PC-3 (cell line): Measurements from ENCODE around the gene DSN1. TPM values are rescaled to one million over a fixed set of nuclear protein-coding genes. Genes with fewer than 3 reads are reported as not detected.

Experiments used
- ATAC-seq: fragments of 200-7000 bp; cut with Tn5 transposase; 2 replicates; pipeline ENCODE4 v1.9.1; 2020; ENCODE audit warnings: mild to moderate bottlenecking, moderate library complexity
- BruUV-seq: library from RNA; stranded (reverse); fragments of 400-500 nt; replicated peaks from 2 replicates; lab custom pipeline; 2021; lab: Mats Ljungman, UMichigan
- CTCF ChIA-PET: fragments of 300-600 bp; sonication (Branson Sonifier 250); formaldehyde crosslinking; loops from one replicate; lab custom pipeline; 2022; ENCODE audit warnings: antibody characterized with exemption; lab: Charles Lee
- POLR2A ChIA-PET: fragments of 300-600 bp; sonication (Branson Sonifier 250); formaldehyde crosslinking; loops from one replicate; lab custom pipeline; 2022; ENCODE audit warnings: antibody characterized with exemption; ENCODE audit not compliant: unreplicated experiment; lab: Charles Lee
- DNase-seq: peaks from one replicate; pipeline ENCODE4 v3.0.0-alpha.2; 2015
- H2AFZ ChIP-seq: fragments of 300-600 bp; sonication (generic); 2 replicates; pipeline ENCODE4 v1.6.0; 2016; ENCODE audit warnings: antibody characterized with exemption, low read length
- H3F3A ChIP-seq: fragments of 300-600 bp; sonication (generic); one replicate; pipeline ENCODE4 v1.6.0; 2017; ENCODE audit warnings: antibody characterized with exemption, low read length, control low read depth, mild to moderate bottlenecking; ENCODE audit not compliant: unreplicated experiment
- H3K27ac ChIP-seq: fragments of 300-600 bp; sonication (generic); 2 replicates; pipeline ENCODE4 v1.5.1; 2016; ENCODE audit warnings: mild to moderate bottlenecking, low read length
- H3K27me3 ChIP-seq: fragments of 300-600 bp; sonication (generic); 2 replicates; pipeline ENCODE4 v1.6.1; 2016; ENCODE audit warnings: low read length, mixed read lengths
- H3K36me3 ChIP-seq: fragments of 300-600 bp; sonication (generic); 2 replicates; pipeline ENCODE4 v1.6.1; 2016; ENCODE audit warnings: low read depth, mixed run types, low read length, mixed read lengths
- H3K4me1 ChIP-seq: fragments of 300-600 bp; sonication (generic); 2 replicates; pipeline ENCODE4 v1.5.1; 2016; ENCODE audit warnings: low read length; ENCODE audit not compliant: insufficient read depth
- H3K4me2 ChIP-seq: fragments of 300-600 bp; sonication (generic); 2 replicates; pipeline ENCODE4 v1.6.0; 2016; ENCODE audit warnings: low read length
- H3K4me3 ChIP-seq: fragments of 300-600 bp; sonication (generic); 2 replicates; pipeline ENCODE4 v1.5.1; 2016; ENCODE audit warnings: mild to moderate bottlenecking, low read length, mixed read lengths
- H3K79me2 ChIP-seq: fragments of 300-600 bp; sonication (generic); 2 replicates; pipeline ENCODE4 v1.6.1; 2017; ENCODE audit warnings: low read length, mixed read lengths
- H3K9ac ChIP-seq: fragments of 300-600 bp; sonication (generic); 2 replicates; pipeline ENCODE4 v1.6.0; 2016; ENCODE audit warnings: mild to moderate bottlenecking, low read length
- H3K9me2 ChIP-seq: fragments of 300-600 bp; sonication (generic); replicated peaks from 2 replicates; pipeline ENCODE4 v1.6.1; 2016; ENCODE audit warnings: mixed run types, low read length, mixed read lengths
- H3K9me3 ChIP-seq: fragments of 300-600 bp; sonication (generic); 2 replicates; pipeline ENCODE4 v1.6.1; 2016; ENCODE audit warnings: low read length, mixed read lengths
- H4K20me1 ChIP-seq: fragments of 300-600 bp; sonication (generic); 2 replicates; pipeline ENCODE4 v1.6.1; 2016; ENCODE audit warnings: low read length, mixed read lengths
- EZH2 ChIP-seq: fragments of 300-600 bp; sonication (generic); IDR thresholded peaks from one replicate; pipeline ENCODE4 v1.6.1; 2017; ENCODE audit warnings: antibody characterized with exemption, mild to moderate bottlenecking, low read length; ENCODE audit not compliant: unreplicated experiment
- EZH2phosphoT487 ChIP-seq: fragments of 300-600 bp; sonication (generic); IDR thresholded peaks from 2 replicates; pipeline ENCODE4 v1.6.1; 2018; ENCODE audit warnings: mild to moderate bottlenecking, antibody characterized with exemption, low read length, borderline replicate concordance
- intact Hi-C: fragments of 100-400 bp; cut with micrococcal nuclease; formaldehyde crosslinking; loops from 2 replicates; pipeline ENCODE4 v1.9.0; 2023
- total RNA-seq: library from RNA; depleted of rRNA; stranded (reverse); fragments of >200 nt; gene quantifications from 2 replicates; pipeline ENCODE4 v1.2.3, GENCODE V29; 2014
- TF ChIP-seq, protein P1 (sequence below): fragments of 300-600 bp; sonication (generic); conservative IDR thresholded peaks from 2 replicates; pipeline ENCODE4 v1.5.1; 2017; ENCODE audit warnings: antibody characterized with exemption, low read depth, mild to moderate bottlenecking, low read length

Gene DSN1
- total RNA-seq, 1 experiment from 2014 or later: 39.8 TPM

DNA sequence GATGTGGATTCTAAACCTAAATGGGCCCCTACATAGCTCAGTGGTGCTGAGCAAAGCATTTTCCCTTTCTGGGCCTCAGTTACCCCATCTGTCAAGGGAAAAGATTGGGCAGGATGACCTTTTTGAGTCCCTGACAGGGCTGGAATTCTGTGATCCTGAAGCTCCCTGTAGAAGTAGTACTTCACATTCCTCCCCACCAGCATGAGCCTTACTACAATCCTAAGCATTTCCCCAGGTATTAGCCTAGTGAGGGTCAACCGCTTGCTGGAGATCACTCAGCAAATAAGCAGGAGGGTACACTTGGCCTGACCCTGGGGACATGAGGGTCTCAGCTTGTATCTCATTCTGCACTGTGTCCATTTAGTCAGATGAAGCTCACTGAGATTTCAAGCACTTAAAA, 41.1 kb downstream of the DSN1 start:
- H3K4me3 ChIP-seq: no peak overlapping the region
- no peaks in the 10 kb centered on the region for H3K27me3 ChIP-seq
- H3K9me2 ChIP-seq: no peaks in the 10 kb centered on the region
- no peaks in the 10 kb centered on the region for H4K20me1 ChIP-seq
- ChIA-PET CTCF (no interaction called here), POLR2A (interaction anchor here (0.5 kb wide), 1 partner anchor 390 kb away, joined by 3 read pairs; no protein-coding TSS in a partner anchor)
- no peak overlapping the region for H2AFZ ChIP-seq
- no peak for ATAC-seq
- no peak for DNase-seq
- peak overlapping the region; percentile 54 for H3K27ac ChIP-seq
- TF ChIP-seq, protein P1, sequence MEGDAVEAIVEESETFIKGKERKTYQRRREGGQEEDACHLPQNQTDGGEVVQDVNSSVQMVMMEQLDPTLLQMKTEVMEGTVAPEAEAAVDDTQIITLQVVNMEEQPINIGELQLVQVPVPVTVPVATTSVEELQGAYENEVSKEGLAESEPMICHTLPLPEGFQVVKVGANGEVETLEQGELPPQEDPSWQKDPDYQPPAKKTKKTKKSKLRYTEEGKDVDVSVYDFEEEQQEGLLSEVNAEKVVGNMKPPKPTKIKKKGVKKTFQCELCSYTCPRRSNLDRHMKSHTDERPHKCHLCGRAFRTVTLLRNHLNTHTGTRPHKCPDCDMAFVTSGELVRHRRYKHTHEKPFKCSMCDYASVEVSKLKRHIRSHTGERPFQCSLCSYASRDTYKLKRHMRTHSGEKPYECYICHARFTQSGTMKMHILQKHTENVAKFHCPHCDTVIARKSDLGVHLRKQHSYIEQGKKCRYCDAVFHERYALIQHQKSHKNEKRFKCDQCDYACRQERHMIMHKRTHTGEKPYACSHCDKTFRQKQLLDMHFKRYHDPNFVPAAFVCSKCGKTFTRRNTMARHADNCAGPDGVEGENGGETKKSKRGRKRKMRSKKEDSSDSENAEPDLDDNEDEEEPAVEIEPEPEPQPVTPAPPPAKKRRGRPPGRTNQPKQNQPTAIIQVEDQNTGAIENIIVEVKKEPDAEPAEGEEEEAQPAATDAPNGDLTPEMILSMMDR: no peak
- TF ChIP-seq EZH2 (no peak), EZH2phosphoT487 (no peak)
- no peaks in the 10 kb centered on the region for H3K9me3 ChIP-seq
- intact Hi-C loops: no loop called here
- peaks cover 47% of the 10 kb centered on the region for H3K79me2 ChIP-seq
- H3F3A ChIP-seq: no peaks in the 10 kb centered on the region
- no peak overlapping the region; the same call in 1 of the 2 replicates for H3K9ac ChIP-seq
- H3K36me3 ChIP-seq: no peaks in the 10 kb centered on the region
- H3K4me2 ChIP-seq: no peak overlapping the region
- H3K4me1 ChIP-seq: peaks cover 14% of the 10 kb centered on the region
- BruUV-seq: no TSS peak

DNA sequence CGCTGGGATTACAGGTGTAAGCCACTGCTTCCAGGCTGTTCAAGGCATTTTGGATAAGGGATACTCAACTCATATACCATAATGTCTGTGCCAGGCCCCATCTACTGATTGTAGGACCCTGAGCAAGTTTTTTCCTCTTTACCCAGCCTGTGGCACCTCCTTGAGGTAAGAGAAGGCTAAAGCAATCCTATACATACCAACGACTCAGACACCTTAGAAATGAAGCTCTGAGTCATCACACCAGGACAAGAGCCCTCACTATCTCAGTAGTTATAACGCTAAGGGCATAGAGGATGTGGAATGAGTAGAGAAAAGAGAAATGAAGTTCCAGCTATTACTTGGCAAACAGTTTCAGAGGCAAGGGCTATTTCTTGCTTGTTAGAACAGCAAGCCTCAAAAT, 44.6 kb downstream of the DSN1 start:
- CTCF ChIA-PET: interaction anchor here (0.5 to 1.4 kb wide), 3 partner anchors 16 to 116 kb away, joined by 4 to 8 read pairs (median 5); no protein-coding TSS in a partner anchor

DNA sequence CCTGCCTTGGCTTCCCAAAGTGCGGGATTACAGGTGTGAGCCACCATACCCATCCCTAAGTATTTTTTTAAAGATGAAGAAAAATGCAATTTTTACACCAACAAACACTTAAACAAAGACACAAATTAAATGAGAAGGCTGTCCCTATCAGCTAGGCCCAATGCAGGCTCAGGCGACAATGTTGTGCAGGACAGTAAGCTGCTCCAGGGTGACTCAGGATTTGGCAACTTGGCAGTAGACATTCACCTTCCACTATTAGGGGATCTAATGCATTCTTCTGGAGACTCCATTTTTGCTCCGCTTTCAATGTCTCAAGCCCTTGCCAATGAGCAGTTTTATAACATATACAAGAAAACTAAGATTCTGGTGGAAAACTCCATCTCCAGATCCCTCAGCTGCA, 47.4 kb downstream of the DSN1 start:
- BruUV-seq: no TSS peak
- no peak for DNase-seq
- CTCF ChIA-PET: interaction anchor here (0.6 kb wide), 1 partner anchor 48 kb away, joined by 3 read pairs; the partner anchor contains the start of gene DSN1

More for the DNA sequence above, 44.6 kb downstream of the DSN1 start:
- no TSS peak for BruUV-seq
- TF ChIP-seq, protein P1: peak; percentile 57; the same call in 1 of the 2 replicates
- TF ChIP-seq EZH2phosphoT487: no peak
- Histone ChIP-seq H3K4me1 (peaks cover 9% of the 10 kb centered on the region), H3K9ac (no peak overlapping the region), H3K9me2 (no peaks in the 10 kb centered on the region), H3K27me3 (no peaks in the 10 kb centered on the region), H3F3A (no peaks in the 10 kb centered on the region), H3K36me3 (no peaks in the 10 kb centered on the region), H3K4me2 (no peak overlapping the region), H3K9me3 (no peaks in the 10 kb centered on the region), H4K20me1 (no peaks in the 10 kb centered on the region), H2AFZ (no peak overlapping the region), H3K27ac (no peak overlapping the region), H3K4me3 (no peak overlapping the region), H3K79me2 (peaks cover 21% of the 10 kb centered on the region)
- ATAC-seq (peak; percentile 25; the same call in 1 of the 2 replicates), DNase-seq (peak; percentile 55)
- POLR2A ChIA-PET: interaction anchor here (0.6 kb wide), 1 partner anchor 45 kb away, joined by 3 read pairs; the partner anchor contains the start of gene DSN1
- intact Hi-C loops: no loop called here

More for the DNA sequence above, 47.4 kb downstream of the DSN1 start:
- no peaks in the 10 kb centered on the region for H3K4me1 ChIP-seq
- TF ChIP-seq EZH2phosphoT487: no peak
- TF ChIP-seq, protein P1: no peak
- no peaks in the 10 kb centered on the region for H3K27me3 ChIP-seq
- H4K20me1 ChIP-seq: no peaks in the 10 kb centered on the region
- H2AFZ ChIP-seq: no peak overlapping the region
- no peak overlapping the region for H3K27ac ChIP-seq
- H3F3A ChIP-seq: no peaks in the 10 kb centered on the region
- no peaks in the 10 kb centered on the region for H3K9me3 ChIP-seq
- POLR2A ChIA-PET: no interaction called here
- no peak overlapping the region for H3K9ac ChIP-seq
- peaks cover 11% of the 10 kb centered on the region for H3K79me2 ChIP-seq
- ATAC-seq: peak; percentile 48; the same call in 1 of the 2 replicates
- no peak overlapping the region for H3K4me3 ChIP-seq
- no peaks in the 10 kb centered on the region for H3K9me2 ChIP-seq
- H3K36me3 ChIP-seq: no peaks in the 10 kb centered on the region
- intact Hi-C loops: no loop called here
- no peak overlapping the region for H3K4me2 ChIP-seq
